ENCODE data around the gene R3HDM2.

R3HDM2 gene

DNA sequence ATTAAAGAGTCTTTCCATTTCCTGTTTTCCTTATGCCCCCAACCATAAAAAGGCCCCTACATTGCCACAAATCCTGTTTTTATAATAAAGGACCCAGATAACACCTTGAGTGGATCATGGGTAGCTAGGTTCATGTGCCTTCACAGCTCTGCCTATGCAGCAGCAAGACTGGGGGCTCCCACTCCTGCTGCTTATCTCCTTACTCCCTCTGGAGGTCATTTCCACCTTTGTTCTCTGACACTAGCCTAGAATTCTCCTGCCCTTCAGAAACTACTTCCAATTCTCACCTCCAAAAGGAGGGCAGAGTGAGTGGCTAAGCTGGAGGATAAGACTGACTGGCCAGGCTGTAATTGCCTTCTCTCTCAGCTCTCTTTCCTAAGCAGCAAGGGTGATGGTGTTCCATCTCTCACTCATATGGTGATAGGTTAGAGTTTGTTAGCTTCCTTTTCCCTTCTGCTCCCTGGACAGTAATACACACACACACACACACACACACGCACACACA, 159.8 kb downstream of the R3HDM2 start:
- TF ChIP-seq, protein P1, sequence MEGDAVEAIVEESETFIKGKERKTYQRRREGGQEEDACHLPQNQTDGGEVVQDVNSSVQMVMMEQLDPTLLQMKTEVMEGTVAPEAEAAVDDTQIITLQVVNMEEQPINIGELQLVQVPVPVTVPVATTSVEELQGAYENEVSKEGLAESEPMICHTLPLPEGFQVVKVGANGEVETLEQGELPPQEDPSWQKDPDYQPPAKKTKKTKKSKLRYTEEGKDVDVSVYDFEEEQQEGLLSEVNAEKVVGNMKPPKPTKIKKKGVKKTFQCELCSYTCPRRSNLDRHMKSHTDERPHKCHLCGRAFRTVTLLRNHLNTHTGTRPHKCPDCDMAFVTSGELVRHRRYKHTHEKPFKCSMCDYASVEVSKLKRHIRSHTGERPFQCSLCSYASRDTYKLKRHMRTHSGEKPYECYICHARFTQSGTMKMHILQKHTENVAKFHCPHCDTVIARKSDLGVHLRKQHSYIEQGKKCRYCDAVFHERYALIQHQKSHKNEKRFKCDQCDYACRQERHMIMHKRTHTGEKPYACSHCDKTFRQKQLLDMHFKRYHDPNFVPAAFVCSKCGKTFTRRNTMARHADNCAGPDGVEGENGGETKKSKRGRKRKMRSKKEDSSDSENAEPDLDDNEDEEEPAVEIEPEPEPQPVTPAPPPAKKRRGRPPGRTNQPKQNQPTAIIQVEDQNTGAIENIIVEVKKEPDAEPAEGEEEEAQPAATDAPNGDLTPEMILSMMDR (IDR thresholded peaks at IDR 0.05; ENCODE audit: insufficient read depth, low read depth, low read length, missing control alignments) = no peak
- H3K4me3 ChIP-seq (ENCODE audit: low read depth, low read length) = no peak overlapping the region
- DNase-seq (ENCODE audit: low read depth) = no peak

DNA sequence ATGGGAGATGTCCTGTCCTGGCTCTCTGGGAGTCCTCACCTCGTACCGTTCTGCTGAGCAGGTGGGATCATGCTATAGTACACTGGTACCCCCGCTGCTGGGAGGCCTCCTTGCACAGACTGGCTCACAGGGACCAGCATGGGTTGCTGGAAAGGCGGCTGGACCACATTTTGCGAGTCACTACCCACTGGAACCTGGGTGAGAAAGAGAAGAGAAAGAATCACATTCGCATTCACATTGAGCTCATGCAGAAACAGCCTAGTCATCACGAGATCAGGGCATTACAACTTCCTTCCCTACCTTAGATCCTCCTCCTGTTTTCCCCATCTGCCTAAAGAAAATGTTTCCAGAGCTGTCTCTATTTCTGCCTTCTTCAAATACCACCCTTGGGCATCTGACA, 162.6 kb downstream of the R3HDM2 start:
- TF ChIP-seq, protein P1 (IDR thresholded peaks at IDR 0.05; ENCODE audit: insufficient read depth, low read depth, low read length, missing control alignments) = no peak
- no peak for DNase-seq (ENCODE audit: low read depth)
- H3K4me3 ChIP-seq (ENCODE audit: low read depth, low read length) = no peak overlapping the region

DNA sequence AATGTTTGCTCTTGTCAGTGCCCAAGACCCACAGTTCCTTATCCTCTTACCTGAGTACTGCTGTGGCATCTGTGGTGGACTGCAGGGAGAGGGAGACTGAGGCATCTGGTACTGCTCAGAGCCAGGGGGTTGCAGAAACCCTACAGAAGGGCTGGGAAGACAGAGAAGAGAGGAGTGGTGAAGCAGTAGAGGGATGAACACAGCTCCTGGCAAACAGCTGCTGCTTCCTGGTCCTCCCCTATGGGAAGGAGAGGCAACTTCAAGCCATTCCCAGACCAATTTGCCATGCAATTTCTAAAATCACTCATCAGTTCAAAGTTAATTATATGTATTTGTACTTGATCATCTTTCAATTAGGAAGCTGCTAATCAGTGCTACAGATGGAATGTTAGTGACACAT, 164.2 kb downstream of the R3HDM2 start:
- no peak overlapping the region for H3K4me3 ChIP-seq (ENCODE audit: low read depth, low read length)
- DNase-seq (ENCODE audit: low read depth) = no peak
- TF ChIP-seq, protein P1 (IDR thresholded peaks at IDR 0.05; ENCODE audit: insufficient read depth, low read depth, low read length, missing control alignments) = no peak

DNA sequence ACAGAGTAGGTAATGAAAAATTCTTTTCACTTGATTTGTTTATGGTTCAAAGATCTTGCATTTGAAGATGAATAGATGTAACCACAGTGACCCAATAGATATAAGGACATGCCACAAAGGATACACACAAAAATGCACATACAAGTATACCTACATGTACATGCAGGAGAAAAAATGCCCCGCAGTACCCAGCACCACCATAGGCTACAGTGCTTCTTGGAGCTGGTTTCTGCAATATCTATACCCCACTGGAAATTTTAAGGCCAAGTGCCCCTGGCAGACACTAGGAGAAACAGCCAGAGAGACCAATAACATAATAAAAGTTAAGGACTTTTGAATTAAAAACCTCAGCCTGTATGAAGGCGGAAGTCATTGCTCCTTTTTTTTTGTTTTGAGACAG, 167.7 kb downstream of the R3HDM2 start:
- DNase-seq (ENCODE audit: low read depth) = no peak
- H3K4me3 ChIP-seq (ENCODE audit: low read depth, low read length) = no peak overlapping the region
- TF ChIP-seq, protein P1 (IDR thresholded peaks at IDR 0.05; ENCODE audit: insufficient read depth, low read depth, low read length, missing control alignments) = no peak

DNA sequence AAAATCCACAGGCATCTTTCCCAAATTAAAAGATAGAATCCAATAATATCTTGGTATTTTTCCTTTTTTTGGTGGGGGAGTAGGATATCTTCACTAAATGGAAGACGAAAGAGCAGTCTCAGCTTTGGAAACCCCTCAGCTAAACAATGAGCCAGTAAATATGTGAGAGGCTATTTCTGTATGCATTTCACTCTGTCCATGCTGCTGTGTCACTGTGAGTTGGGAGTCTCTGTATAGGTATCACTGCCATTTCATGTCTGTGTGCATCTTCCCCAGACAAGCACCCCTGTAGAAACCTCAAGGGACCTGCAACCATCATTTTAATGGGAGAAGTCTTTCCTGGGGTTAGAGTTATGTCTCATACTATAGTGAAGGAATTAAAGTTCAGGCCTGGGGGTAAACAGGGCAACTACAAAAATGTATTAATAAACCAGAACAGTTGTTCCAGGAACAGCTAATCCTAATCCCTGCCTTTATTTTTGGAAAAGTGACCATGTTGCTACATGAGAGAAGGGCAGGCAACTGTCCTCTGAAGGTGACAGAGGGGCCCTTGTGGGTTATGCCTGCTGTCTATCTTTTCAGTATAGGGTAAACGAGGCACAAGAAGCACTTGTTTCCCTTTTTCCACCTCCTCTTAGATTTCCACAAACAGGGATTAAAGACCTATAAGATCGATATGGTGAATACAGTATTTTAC, 168.6 kb downstream of the R3HDM2 start:
- TF ChIP-seq, protein P1 (IDR thresholded peaks at IDR 0.05; ENCODE audit: insufficient read depth, low read depth, low read length, missing control alignments) = no peak
- no peak overlapping the region for H3K4me3 ChIP-seq (ENCODE audit: low read depth, low read length)
- DNase-seq (ENCODE audit: low read depth) = no peak

DNA sequence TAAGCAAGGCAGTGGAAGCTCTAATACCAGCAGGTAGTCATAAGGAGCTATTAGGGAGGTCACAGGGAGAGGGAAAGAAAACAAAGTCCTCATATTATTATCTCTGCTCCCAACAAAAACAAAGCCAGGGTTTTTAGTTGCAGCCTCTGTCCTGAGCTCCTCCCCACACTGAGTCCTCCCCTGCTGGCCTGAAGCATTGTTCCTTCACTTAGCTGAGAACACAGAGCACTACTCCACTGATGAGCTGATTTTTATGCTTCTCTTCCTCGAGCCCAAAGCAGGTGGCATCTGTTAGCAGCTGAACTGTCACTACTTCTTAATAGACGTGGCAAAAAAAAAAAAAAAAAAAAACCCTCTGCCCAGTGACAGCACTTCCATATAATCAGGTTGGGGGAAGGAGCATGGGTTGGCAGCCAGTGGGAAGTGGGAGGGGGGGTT, 169.4 kb downstream of the R3HDM2 start:
- TF ChIP-seq, protein P1 (IDR thresholded peaks at IDR 0.05; ENCODE audit: insufficient read depth, low read depth, low read length, missing control alignments) = no peak
- DNase-seq (ENCODE audit: low read depth) = no peak

DNA sequence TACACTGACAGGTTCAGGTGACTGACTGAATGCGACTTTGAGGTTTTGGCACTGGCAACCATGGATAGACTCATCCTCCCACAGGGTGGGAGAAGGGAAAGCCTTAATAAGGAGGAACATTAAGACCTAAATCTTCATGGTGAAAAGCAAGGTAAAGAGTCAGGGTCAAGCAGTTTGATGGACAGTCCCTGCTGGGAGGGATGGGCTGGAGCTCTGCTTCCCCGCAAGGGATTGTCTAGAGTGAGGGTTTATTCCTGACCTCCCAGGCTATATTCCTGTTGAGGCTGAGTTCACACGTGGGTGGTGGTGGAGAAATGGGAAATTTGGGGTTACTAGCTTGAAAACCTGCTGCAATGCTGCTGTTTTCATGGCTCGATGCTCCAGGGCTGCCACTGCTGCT, 170.5 kb downstream of the R3HDM2 start:
- H3K4me3 ChIP-seq (ENCODE audit: low read depth, low read length) = no peak overlapping the region
- TF ChIP-seq, protein P1 (IDR thresholded peaks at IDR 0.05; ENCODE audit: insufficient read depth, low read depth, low read length, missing control alignments) = no peak
- no peak for DNase-seq (ENCODE audit: low read depth)

More for the DNA sequence above, 169.4 kb downstream of the R3HDM2 start:
- no peak overlapping the region for H3K4me3 ChIP-seq (ENCODE audit: low read depth, low read length)

Measured in GM12865 (cell line).